GM23338 (cell line): ENCODE data around the gene SLX4IP. TPM values are rescaled to one million over a fixed set of nuclear protein-coding genes. Genes with fewer than 3 reads are reported as not detected.

Source experiments
- ATAC-seq: fragments of 200-7000 bp; cut with Tn5 transposase; 3 replicates; pipeline ENCODE4 v1.9.1; 2020
- DNase-seq: peaks from one replicate; pipeline ENCODE4 v3.0.0-alpha.2; 2015; ENCODE audit warnings: low spot score
- H2AFZ ChIP-seq: fragments of 200-600 bp; sonication (generic); 2 replicates; pipeline ENCODE4 v1.8.0; 2016; ENCODE audit warnings: antibody characterized with exemption, mild to moderate bottlenecking, moderate library complexity
- H3F3A ChIP-seq: fragments of 200-600 bp; sonication (generic); replicated peaks from 2 replicates; pipeline ENCODE4 v1.8.0; 2017; ENCODE audit warnings: antibody characterized with exemption, mixed run types, low read depth
- H3K27ac ChIP-seq: fragments of 200-600 bp; sonication (generic); 2 replicates; pipeline ENCODE4 v1.6.1; 2016; ENCODE audit warnings: low read depth
- H3K27me3 ChIP-seq: fragments of 200-600 bp; sonication (generic); 2 replicates; pipeline ENCODE4 v1.8.0; 2016; ENCODE audit warnings: mild to moderate bottlenecking, mixed run types, moderate library complexity; ENCODE audit not compliant: insufficient read depth
- H3K36me3 ChIP-seq: fragments of 200-600 bp; sonication (generic); 2 replicates; pipeline ENCODE4 v1.8.0; 2016; ENCODE audit warnings: mild to moderate bottlenecking; ENCODE audit not compliant: insufficient read depth
- H3K4me1 ChIP-seq: fragments of 200-600 bp; sonication (generic); 2 replicates; pipeline ENCODE4 v1.8.0; 2016; ENCODE audit warnings: mild to moderate bottlenecking, moderate library complexity; ENCODE audit not compliant: insufficient read depth
- H3K4me2 ChIP-seq: fragments of 200-600 bp; sonication (generic); 2 replicates; pipeline ENCODE4 v1.7.1; 2017; ENCODE audit warnings: mixed run types
- H3K4me3 ChIP-seq: fragments of 200-600 bp; sonication (generic); 2 replicates; pipeline ENCODE4 v1.6.1; 2016; ENCODE audit warnings: mixed run types
- H3K79me2 ChIP-seq: fragments of 200-600 bp; sonication (generic); replicated peaks from 2 replicates; pipeline ENCODE4 v1.8.0; 2017; ENCODE audit warnings: mild to moderate bottlenecking; ENCODE audit not compliant: insufficient read depth
- H3K9me2 ChIP-seq: fragments of 200-600 bp; sonication (generic); 2 replicates; pipeline ENCODE4 v1.8.0; 2017; ENCODE audit not compliant: insufficient read depth
- H4K20me1 ChIP-seq: fragments of 200-600 bp; sonication (generic); replicated peaks from 2 replicates; pipeline ENCODE4 v1.8.0; 2017; ENCODE audit warnings: mild to moderate bottlenecking; ENCODE audit not compliant: insufficient read depth
- H3K27ac Mint-ChIP-seq: 2 replicates; pipeline ENCODE4 v1.8.0; 2020; ENCODE audit warnings: inconsistent platforms, mild to moderate bottlenecking, moderate library complexity, mixed read lengths
- H3K27me3 Mint-ChIP-seq: 3 replicates; pipeline ENCODE4 v1.8.0; 2022; ENCODE audit warnings: low read depth, mild to moderate bottlenecking, moderate library complexity, mixed read lengths, inconsistent platforms; ENCODE audit not compliant: insufficient read depth, poor library complexity
- H3K36me3 Mint-ChIP-seq: 3 replicates; pipeline ENCODE4 v1.8.0; 2021; ENCODE audit warnings: low read depth, mild to moderate bottlenecking, inconsistent platforms, moderate library complexity, mixed read lengths
- H3K4me1 Mint-ChIP-seq: 3 replicates; pipeline ENCODE4 v1.8.0; 2020; ENCODE audit warnings: mild to moderate bottlenecking, inconsistent platforms, mixed read lengths
- H3K4me3 Mint-ChIP-seq: 3 replicates; pipeline ENCODE4 v1.8.0; 2021; ENCODE audit warnings: moderate library complexity, mild to moderate bottlenecking, inconsistent platforms, mixed read lengths
- H3K9me3 Mint-ChIP-seq: 3 replicates; pipeline ENCODE4 v1.8.0; 2020; ENCODE audit warnings: moderate library complexity, mild to moderate bottlenecking, inconsistent platforms, mixed read lengths
- CREB1 ChIP-seq: fragments of 250-450 bp; sonication (Bioruptor Pico); IDR thresholded peaks from 2 replicates; pipeline ENCODE4 v1.5.0; 2020; ENCODE audit warnings: low read depth, mild to moderate bottlenecking, moderate library complexity
- EZH2 ChIP-seq: fragments of 200-600 bp; sonication (generic); IDR thresholded peaks from one replicate; pipeline ENCODE4 v1.8.0; 2017; ENCODE audit warnings: antibody characterized with exemption, mild to moderate bottlenecking, low read depth; ENCODE audit not compliant: unreplicated experiment
- EZH2phosphoT487 ChIP-seq: fragments of 200-600 bp; sonication (generic); IDR thresholded peaks from one replicate; pipeline ENCODE4 v1.8.1; 2018; ENCODE audit warnings: antibody characterized with exemption; ENCODE audit not compliant: unreplicated experiment
- JUNB ChIP-seq: IDR thresholded peaks from one replicate; pipeline ENCODE4 v1.6.1; 2016; ENCODE audit warnings: antibody characterized with exemption; ENCODE audit not compliant: unreplicated experiment
- NANOG ChIP-seq: IDR thresholded peaks from 2 replicates; pipeline ENCODE4 v1.6.1; 2016; ENCODE audit warnings: antibody characterized with exemption, borderline replicate concordance
- POLR2AphosphoS5 ChIP-seq: IDR thresholded peaks from 2 replicates; pipeline ENCODE4 v1.6.1; 2016; ENCODE audit warnings: antibody characterized with exemption, low read depth
- STAT1 ChIP-seq: IDR thresholded peaks from one replicate; pipeline ENCODE4 v1.6.1; 2016; ENCODE audit warnings: antibody characterized with exemption; ENCODE audit not compliant: unreplicated experiment
- ZNF114 ChIP-seq: fragments of 250-450 bp; sonication (Bioruptor Pico); IDR thresholded peaks from 2 replicates; pipeline ENCODE4 v1.5.0; 2020; ENCODE audit warnings: mild to moderate bottlenecking, moderate library complexity
- ZNF331 ChIP-seq: fragments of 250-450 bp; sonication (Bioruptor Pico); IDR thresholded peaks from 2 replicates; pipeline ENCODE4 v1.5.0; 2020; ENCODE audit warnings: low read depth, mild to moderate bottlenecking, moderate library complexity
- polyA plus RNA-seq: library from polyadenylated mRNA; unstranded; fragments of >200 nt; fragmentation: Nextera tagmentation; extraction: Ambion mirVana; gene quantifications from 2 replicates; pipeline ENCODE4 v1.2.1, GENCODE V29; 2016
- total RNA-seq: library from RNA; depleted of rRNA; stranded (reverse); fragments of >200 nt; shearing (Covaris generic); gene quantifications from 2 replicates; pipeline ENCODE4 v1.2.3, GENCODE V29; 2014
- TF ChIP-seq, protein P1 (sequence below): IDR thresholded peaks from one replicate; pipeline ENCODE4 v1.6.1; 2018; ENCODE audit warnings: antibody characterized with exemption; ENCODE audit not compliant: unreplicated experiment
- TF ChIP-seq, protein P2 (sequence below): fragments of 250-450 bp; sonication (Bioruptor Pico); IDR thresholded peaks from 2 replicates; pipeline ENCODE4 v1.5.0; 2020; ENCODE audit warnings: mild to moderate bottlenecking, moderate library complexity
- TF ChIP-seq, protein P3 (sequence below): IDR thresholded peaks from 2 replicates; pipeline ENCODE4 v1.6.1; 2016; ENCODE audit warnings: antibody characterized with exemption
- TF ChIP-seq, protein P4 (sequence below), 2 experiments: fragments of 200-600 bp in 1 of 2; sonication (generic) in 1 of 2; conservative IDR thresholded peaks; 2 replicates each; pipeline versions ENCODE4 v1.5.1 to v1.6.1; 2016 to 2017; ENCODE audit warnings: antibody characterized with exemption in 2 of 2, low read depth in 2 of 2, mild to moderate bottlenecking in 2 of 2, moderate library complexity in 1 of 2

Gene SLX4IP
- total and polyA plus RNA-seq, 2 experiments from 2014 or later = 9.1 to 9.8 TPM

DNA sequence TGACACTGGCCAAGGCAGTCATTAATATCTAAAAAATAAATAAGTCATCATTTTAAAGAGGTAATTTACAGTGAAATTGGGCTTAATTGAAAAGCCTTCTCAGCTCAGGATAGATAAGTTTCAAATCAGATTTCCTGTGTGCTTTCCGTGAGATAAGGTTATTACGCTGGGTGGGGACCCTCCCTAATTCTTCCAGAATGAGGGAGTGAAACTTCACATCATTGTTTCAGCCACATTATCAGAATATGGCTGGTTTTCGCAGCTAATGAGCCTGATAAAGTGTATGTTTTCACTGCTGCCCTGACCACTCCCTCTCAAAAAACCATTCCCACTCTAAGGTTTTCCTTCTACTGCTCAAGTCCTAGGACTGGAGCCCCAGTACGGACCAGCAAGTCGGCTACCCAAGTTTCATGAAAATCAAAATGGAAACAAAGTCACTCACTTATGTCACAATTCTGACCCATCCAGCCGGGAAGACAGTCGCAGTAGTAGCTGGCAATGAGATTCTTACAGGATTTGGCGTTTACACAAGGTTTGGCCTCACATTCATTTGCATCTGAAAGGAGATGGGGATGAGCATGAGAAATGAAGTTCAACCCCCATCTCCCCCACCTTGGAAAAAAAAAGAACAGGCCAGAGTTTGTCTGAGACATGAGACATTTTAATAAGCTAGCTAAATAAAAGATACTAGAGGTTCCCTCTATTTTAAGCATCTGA lies 214.1 kb downstream of the SLX4IP start:
- Histone ChIP-seq H3K79me2 (peaks cover 18% of the 10 kb centered on the region), H3K4me2 (peak overlapping the region; percentile 62), H3K27me3 (no peaks in the 10 kb centered on the region), H3K27ac (peak overlapping the region; percentile 51), H2AFZ (no peak overlapping the region), H3K9me2 (no peaks in the 10 kb centered on the region), H4K20me1 (peaks cover 22% of the 10 kb centered on the region), H3K36me3 (peaks cover 43% of the 10 kb centered on the region), H3K4me1 (peaks cover 47% of the 10 kb centered on the region), H3K4me3 (no peak overlapping the region), H3F3A (no peaks in the 10 kb centered on the region)
- Mint-ChIP-seq H3K4me3 (peak overlapping the region; percentile 45), H3K27ac (peak overlapping the region; percentile 50; the same call in 1 of the 2 replicates), H3K36me3 (peaks cover 92% of the 10 kb centered on the region), H3K27me3 (peaks cover 13% of the 10 kb centered on the region), H3K9me3 (no peaks in the 10 kb centered on the region), H3K4me1 (peaks cover 66% of the 10 kb centered on the region)
- ATAC-seq (peak; percentile 30), DNase-seq (no peak)
- TF ChIP-seq POLR2AphosphoS5 = no peak
- TF ChIP-seq, protein P1, sequence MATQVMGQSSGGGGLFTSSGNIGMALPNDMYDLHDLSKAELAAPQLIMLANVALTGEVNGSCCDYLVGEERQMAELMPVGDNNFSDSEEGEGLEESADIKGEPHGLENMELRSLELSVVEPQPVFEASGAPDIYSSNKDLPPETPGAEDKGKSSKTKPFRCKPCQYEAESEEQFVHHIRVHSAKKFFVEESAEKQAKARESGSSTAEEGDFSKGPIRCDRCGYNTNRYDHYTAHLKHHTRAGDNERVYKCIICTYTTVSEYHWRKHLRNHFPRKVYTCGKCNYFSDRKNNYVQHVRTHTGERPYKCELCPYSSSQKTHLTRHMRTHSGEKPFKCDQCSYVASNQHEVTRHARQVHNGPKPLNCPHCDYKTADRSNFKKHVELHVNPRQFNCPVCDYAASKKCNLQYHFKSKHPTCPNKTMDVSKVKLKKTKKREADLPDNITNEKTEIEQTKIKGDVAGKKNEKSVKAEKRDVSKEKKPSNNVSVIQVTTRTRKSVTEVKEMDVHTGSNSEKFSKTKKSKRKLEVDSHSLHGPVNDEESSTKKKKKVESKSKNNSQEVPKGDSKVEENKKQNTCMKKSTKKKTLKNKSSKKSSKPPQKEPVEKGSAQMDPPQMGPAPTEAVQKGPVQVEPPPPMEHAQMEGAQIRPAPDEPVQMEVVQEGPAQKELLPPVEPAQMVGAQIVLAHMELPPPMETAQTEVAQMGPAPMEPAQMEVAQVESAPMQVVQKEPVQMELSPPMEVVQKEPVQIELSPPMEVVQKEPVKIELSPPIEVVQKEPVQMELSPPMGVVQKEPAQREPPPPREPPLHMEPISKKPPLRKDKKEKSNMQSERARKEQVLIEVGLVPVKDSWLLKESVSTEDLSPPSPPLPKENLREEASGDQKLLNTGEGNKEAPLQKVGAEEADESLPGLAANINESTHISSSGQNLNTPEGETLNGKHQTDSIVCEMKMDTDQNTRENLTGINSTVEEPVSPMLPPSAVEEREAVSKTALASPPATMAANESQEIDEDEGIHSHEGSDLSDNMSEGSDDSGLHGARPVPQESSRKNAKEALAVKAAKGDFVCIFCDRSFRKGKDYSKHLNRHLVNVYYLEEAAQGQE = no peak
- TF ChIP-seq, protein P2, sequence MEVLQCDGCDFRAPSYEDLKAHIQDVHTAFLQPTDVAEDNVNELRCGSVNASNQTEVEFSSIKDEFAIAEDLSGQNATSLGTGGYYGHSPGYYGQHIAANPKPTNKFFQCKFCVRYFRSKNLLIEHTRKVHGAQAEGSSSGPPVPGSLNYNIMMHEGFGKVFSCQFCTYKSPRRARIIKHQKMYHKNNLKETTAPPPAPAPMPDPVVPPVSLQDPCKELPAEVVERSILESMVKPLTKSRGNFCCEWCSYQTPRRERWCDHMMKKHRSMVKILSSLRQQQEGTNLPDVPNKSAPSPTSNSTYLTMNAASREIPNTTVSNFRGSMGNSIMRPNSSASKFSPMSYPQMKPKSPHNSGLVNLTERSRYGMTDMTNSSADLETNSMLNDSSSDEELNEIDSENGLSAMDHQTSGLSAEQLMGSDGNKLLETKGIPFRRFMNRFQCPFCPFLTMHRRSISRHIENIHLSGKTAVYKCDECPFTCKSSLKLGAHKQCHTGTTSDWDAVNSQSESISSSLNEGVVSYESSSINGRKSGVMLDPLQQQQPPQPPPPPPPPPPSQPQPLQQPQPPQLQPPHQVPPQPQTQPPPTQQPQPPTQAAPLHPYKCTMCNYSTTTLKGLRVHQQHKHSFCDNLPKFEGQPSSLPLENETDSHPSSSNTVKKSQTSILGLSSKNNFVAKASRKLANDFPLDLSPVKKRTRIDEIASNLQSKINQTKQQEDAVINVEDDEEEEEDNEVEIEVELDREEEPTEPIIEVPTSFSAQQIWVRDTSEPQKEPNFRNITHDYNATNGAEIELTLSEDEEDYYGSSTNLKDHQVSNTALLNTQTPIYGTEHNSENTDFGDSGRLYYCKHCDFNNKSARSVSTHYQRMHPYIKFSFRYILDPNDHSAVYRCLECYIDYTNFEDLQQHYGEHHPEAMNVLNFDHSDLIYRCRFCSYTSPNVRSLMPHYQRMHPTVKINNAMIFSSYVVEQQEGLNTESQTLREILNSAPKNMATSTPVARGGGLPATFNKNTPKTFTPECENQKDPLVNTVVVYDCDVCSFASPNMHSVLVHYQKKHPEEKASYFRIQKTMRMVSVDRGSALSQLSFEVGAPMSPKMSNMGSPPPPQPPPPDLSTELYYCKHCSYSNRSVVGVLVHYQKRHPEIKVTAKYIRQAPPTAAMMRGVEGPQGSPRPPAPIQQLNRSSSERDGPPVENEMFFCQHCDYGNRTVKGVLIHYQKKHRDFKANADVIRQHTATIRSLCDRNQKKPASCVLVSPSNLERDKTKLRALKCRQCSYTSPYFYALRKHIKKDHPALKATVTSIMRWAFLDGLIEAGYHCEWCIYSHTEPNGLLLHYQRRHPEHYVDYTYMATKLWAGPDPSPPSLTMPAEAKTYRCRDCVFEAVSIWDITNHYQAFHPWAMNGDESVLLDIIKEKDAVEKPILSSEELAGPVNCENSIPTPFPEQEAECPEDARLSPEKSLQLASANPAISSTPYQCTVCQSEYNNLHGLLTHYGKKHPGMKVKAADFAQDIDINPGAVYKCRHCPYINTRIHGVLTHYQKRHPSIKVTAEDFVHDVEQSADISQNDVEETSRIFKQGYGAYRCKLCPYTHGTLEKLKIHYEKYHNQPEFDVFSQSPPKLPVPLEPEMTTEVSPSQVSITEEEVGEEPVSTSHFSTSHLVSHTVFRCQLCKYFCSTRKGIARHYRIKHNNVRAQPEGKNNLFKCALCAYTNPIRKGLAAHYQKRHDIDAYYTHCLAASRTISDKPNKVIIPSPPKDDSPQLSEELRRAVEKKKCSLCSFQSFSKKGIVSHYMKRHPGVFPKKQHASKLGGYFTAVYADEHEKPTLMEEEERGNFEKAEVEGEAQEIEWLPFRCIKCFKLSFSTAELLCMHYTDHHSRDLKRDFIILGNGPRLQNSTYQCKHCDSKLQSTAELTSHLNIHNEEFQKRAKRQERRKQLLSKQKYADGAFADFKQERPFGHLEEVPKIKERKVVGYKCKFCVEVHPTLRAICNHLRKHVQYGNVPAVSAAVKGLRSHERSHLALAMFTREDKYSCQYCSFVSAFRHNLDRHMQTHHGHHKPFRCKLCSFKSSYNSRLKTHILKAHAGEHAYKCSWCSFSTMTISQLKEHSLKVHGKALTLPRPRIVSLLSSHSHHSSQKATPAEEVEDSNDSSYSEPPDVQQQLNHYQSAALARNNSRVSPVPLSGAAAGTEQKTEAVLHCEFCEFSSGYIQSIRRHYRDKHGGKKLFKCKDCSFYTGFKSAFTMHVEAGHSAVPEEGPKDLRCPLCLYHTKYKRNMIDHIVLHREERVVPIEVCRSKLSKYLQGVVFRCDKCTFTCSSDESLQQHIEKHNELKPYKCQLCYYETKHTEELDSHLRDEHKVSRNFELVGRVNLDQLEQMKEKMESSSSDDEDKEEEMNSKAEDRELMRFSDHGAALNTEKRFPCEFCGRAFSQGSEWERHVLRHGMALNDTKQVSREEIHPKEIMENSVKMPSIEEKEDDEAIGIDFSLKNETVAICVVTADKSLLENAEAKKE (CRISPR knock-in tag) = no peak
- TF ChIP-seq JUNB = no peak
- TF ChIP-seq, protein P3, sequence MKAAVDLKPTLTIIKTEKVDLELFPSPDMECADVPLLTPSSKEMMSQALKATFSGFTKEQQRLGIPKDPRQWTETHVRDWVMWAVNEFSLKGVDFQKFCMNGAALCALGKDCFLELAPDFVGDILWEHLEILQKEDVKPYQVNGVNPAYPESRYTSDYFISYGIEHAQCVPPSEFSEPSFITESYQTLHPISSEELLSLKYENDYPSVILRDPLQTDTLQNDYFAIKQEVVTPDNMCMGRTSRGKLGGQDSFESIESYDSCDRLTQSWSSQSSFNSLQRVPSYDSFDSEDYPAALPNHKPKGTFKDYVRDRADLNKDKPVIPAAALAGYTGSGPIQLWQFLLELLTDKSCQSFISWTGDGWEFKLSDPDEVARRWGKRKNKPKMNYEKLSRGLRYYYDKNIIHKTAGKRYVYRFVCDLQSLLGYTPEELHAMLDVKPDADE = no peak
- no peak for TF ChIP-seq ZNF114 (CRISPR knock-in tag)
- TF ChIP-seq EZH2 = no peak
- no peak for TF ChIP-seq EZH2phosphoT487
- no peak for TF ChIP-seq ZNF331 (CRISPR knock-in tag)
- TF ChIP-seq CREB1 (CRISPR knock-in tag) = no peak
- TF ChIP-seq NANOG = no peak
- TF ChIP-seq STAT1 = no peak
- TF ChIP-seq, protein P4, sequence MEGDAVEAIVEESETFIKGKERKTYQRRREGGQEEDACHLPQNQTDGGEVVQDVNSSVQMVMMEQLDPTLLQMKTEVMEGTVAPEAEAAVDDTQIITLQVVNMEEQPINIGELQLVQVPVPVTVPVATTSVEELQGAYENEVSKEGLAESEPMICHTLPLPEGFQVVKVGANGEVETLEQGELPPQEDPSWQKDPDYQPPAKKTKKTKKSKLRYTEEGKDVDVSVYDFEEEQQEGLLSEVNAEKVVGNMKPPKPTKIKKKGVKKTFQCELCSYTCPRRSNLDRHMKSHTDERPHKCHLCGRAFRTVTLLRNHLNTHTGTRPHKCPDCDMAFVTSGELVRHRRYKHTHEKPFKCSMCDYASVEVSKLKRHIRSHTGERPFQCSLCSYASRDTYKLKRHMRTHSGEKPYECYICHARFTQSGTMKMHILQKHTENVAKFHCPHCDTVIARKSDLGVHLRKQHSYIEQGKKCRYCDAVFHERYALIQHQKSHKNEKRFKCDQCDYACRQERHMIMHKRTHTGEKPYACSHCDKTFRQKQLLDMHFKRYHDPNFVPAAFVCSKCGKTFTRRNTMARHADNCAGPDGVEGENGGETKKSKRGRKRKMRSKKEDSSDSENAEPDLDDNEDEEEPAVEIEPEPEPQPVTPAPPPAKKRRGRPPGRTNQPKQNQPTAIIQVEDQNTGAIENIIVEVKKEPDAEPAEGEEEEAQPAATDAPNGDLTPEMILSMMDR (conservative IDR thresholded peaks at IDR 0.05; ENCODE audit: low read depth in 2 of 2) = no peak
